Right atrium auricular region (tissue), 2 donors: ENCODE data around the gene TMEM232. TPM values are rescaled to one million over a fixed set of nuclear protein-coding genes. Genes with fewer than 3 reads are reported as not detected.

Experiments used
- DNase-seq: peaks from one replicate; pipeline ENCODE4 v3.0.0-alpha.2; 2019; ENCODE audit warnings: low spot score
- H3K27ac ChIP-seq, 2 donors: fragments of 200-600 bp; sonication (generic); 1 replicate in 1 of 2; 2 replicates in 1 of 2; pipeline ENCODE4 v1.5.1; 2016 to 2019
- H3K27me3 ChIP-seq, 2 donors: fragments of 200-600 bp; sonication (generic); one replicate each; pipeline versions ENCODE4 v1.5.1 to v1.6.0; 2017 to 2019
- H3K36me3 ChIP-seq: fragments of 200-600 bp; sonication (generic); one replicate; pipeline ENCODE4 v1.5.1; 2016
- H3K4me1 ChIP-seq, 2 donors: fragments of 200-600 bp; sonication (generic); one replicate each; pipeline versions ENCODE4 v1.5.1 to v1.6.0; 2017 to 2019
- H3K4me3 ChIP-seq, 2 donors: fragments of 200-600 bp; sonication (generic); 1 replicate in 1 of 2; 2 replicates in 1 of 2; pipeline ENCODE4 v1.5.1; 2017 to 2019; ENCODE audit warnings: mild to moderate bottlenecking in 1 of 2, moderate library complexity in 1 of 2
- H3K9me3 ChIP-seq, 2 donors: fragments of 200-600 bp; sonication (generic); one replicate each; pipeline ENCODE4 v1.5.1; 2019
- total RNA-seq, 2 donors: library from RNA; depleted of rRNA; stranded (reverse); fragments of >200 nt; gene quantifications; one replicate each; pipeline ENCODE4 v1.1.0, GENCODE V29; 2016
- TF ChIP-seq, protein P1 (sequence below), 2 donors: fragments of 200-600 bp; sonication (generic); IDR thresholded peaks; one replicate each; pipeline ENCODE4 v1.5.1; 2019; ENCODE audit warnings: antibody characterized with exemption in 2 of 2

Gene TMEM232
- total RNA-seq, 2 donors from 2014 or later = 1.1 to 1.2 TPM

GRCh38 chr5:110612794-110613247, 113.7 kb downstream of the TMEM232 start:
- TF ChIP-seq, protein P1, sequence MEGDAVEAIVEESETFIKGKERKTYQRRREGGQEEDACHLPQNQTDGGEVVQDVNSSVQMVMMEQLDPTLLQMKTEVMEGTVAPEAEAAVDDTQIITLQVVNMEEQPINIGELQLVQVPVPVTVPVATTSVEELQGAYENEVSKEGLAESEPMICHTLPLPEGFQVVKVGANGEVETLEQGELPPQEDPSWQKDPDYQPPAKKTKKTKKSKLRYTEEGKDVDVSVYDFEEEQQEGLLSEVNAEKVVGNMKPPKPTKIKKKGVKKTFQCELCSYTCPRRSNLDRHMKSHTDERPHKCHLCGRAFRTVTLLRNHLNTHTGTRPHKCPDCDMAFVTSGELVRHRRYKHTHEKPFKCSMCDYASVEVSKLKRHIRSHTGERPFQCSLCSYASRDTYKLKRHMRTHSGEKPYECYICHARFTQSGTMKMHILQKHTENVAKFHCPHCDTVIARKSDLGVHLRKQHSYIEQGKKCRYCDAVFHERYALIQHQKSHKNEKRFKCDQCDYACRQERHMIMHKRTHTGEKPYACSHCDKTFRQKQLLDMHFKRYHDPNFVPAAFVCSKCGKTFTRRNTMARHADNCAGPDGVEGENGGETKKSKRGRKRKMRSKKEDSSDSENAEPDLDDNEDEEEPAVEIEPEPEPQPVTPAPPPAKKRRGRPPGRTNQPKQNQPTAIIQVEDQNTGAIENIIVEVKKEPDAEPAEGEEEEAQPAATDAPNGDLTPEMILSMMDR (IDR thresholded peaks at IDR 0.05) = no peak
- Histone ChIP-seq H3K9me3 (peaks cover 0 to 25% of the 10 kb centered on the region in 2 donors), H3K4me1 (no peaks in the 10 kb centered on the region), H3K4me3 (no peak overlapping the region), H3K27me3 (no peaks in the 10 kb centered on the region), H3K27ac (no peak overlapping the region), H3K36me3 (no peaks in the 10 kb centered on the region)
- DNase-seq = no peak

- H3K9me3 ChIP-seq = peaks cover 0 to 22% of the 10 kb centered on the region in 2 donors
Observed at GRCh38 chr5:110611817-110612216, 114.7 kb downstream of the TMEM232 start.

DNA sequence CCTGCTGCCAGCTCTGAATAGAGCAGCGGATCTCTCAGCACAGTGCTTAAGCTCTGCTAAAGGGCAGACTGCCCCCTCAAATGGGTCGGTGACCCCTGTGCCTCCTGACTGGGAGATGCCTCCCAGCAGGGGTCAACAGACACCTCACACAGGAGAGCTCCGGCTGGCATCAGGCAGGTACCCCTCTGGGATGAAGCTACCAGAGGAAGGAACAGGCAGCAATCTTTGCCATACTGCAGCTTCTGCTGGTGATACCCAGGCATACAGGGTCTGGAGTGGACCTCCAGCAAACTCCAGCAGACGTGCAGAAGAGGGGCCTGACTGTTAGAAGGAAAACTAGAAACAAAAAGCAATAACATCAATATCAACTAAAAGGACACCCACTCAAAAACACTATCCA, 131.6 kb downstream of the TMEM232 start:
- H3K9me3 ChIP-seq = peaks cover 0 to 7% of the 10 kb centered on the region in 2 donors
- no peak for DNase-seq
- TF ChIP-seq, protein P1 (IDR thresholded peaks at IDR 0.05) = no peak
- H3K4me1 ChIP-seq = no peaks in the 10 kb centered on the region
- H3K36me3 ChIP-seq = no peaks in the 10 kb centered on the region
- H3K4me3 ChIP-seq = no peak overlapping the region
- H3K27me3 ChIP-seq = no peaks in the 10 kb centered on the region
- H3K27ac ChIP-seq = no peak overlapping the region

More at GRCh38 chr5:110611817-110612216, 114.7 kb downstream of the TMEM232 start:
- Histone ChIP-seq H3K4me1 (no peaks in the 10 kb centered on the region), H3K27me3 (no peaks in the 10 kb centered on the region), H3K4me3 (no peak overlapping the region), H3K27ac (no peak overlapping the region), H3K36me3 (no peaks in the 10 kb centered on the region)
- TF ChIP-seq, protein P1 (IDR thresholded peaks at IDR 0.05) = no peak
- DNase-seq = no peak

DNA sequence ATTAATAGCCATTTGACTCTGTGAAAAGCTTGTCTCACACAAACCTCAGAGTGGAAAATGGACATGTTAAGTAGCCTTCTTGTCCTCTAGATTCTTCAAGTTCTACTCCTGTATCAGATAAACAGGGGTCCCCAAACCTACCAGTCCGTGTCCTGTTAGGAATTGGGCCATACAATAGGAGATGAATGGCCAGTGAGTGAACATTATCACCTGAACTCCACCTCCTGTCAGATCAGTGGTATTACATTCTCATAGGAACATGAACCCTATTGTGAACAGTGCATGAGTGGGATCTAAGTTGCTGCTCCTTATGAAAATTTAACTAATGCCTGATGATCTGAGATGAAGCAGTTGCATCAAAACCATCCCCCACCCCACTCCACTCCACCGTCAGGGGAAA, 136.3 kb downstream of the TMEM232 start:
- H3K27ac ChIP-seq = no peak overlapping the region
- no peaks in the 10 kb centered on the region for H3K27me3 ChIP-seq
- no peak overlapping the region for H3K4me3 ChIP-seq
- TF ChIP-seq, protein P1 (IDR thresholded peaks at IDR 0.05) = peak in 1 of 2 donors; percentile 41
- DNase-seq = no peak
- no peaks in the 10 kb centered on the region for H3K4me1 ChIP-seq
- H3K9me3 ChIP-seq = no peaks in the 10 kb centered on the region
- H3K36me3 ChIP-seq = no peaks in the 10 kb centered on the region

GRCh38 chr5:110588286-110588980, 138.0 kb downstream of the TMEM232 start:
- no peaks in the 10 kb centered on the region for H3K27me3 ChIP-seq
- H3K27ac ChIP-seq = no peak overlapping the region
- H3K4me3 ChIP-seq = no peak overlapping the region
- DNase-seq = no peak
- H3K36me3 ChIP-seq = no peaks in the 10 kb centered on the region
- TF ChIP-seq, protein P1 (IDR thresholded peaks at IDR 0.05) = no peak
- H3K9me3 ChIP-seq = no peaks in the 10 kb centered on the region
- H3K4me1 ChIP-seq = no peaks in the 10 kb centered on the region

GRCh38 chr5:110580625-110581024, 145.8 kb downstream of the TMEM232 start:
- Histone ChIP-seq H3K4me1 (no peaks in the 10 kb centered on the region), H3K36me3 (no peaks in the 10 kb centered on the region), H3K9me3 (no peaks in the 10 kb centered on the region), H3K27ac (no peak overlapping the region), H3K27me3 (no peaks in the 10 kb centered on the region), H3K4me3 (no peak overlapping the region)
- DNase-seq = no peak
- TF ChIP-seq, protein P1 (IDR thresholded peaks at IDR 0.05) = no peak
